NCI-H146 treated with DMSO at 0.1 percent for 48 hours (cell line): ENCODE results near the gene UBE2E1.
A peak's percentile ranks its signal among the peaks of the same experiment; 100 is the strongest.
"Not testable (repeated sequence)": the region's sequence is repeated elsewhere in the genome, so short reads cannot be mapped to it uniquely, and the experiment has no call there.

Experiments
- DNase-seq: peaks from one replicate; lab custom pipeline; 2025; ENCODE audit not compliant: unreplicated experiment; lab: John Stamatoyannopoulos, UW

Gene UBE2E1

DNA sequence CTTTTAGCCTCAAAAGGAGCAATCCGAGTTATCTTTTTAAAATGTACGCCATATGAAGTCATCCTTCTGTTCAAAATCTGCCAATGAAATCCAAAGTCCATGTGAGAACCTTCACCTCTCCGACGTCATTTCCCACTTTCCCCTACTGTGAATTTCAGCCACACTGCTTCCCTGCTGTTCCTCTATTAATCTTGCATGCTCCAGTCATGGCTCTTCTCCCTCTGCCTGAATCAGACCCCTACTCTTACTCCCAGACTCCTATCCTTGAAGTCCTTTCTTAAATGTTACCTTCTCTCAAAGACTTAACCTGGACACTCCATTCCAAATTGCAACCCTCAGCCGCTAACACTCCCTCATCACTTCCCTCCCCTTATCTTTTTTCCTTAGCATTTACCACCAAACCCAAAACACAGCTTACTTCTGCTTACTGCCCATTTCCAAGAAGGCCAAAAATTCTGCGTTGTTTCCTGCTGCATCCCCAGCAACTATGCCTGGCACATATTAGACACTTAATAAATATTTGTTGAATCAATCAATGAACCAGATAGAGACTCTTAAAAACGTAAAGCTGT is 109.9 kb downstream of the UBE2E1 start:
- DNase-seq, result peak; percentile 24

DNA sequence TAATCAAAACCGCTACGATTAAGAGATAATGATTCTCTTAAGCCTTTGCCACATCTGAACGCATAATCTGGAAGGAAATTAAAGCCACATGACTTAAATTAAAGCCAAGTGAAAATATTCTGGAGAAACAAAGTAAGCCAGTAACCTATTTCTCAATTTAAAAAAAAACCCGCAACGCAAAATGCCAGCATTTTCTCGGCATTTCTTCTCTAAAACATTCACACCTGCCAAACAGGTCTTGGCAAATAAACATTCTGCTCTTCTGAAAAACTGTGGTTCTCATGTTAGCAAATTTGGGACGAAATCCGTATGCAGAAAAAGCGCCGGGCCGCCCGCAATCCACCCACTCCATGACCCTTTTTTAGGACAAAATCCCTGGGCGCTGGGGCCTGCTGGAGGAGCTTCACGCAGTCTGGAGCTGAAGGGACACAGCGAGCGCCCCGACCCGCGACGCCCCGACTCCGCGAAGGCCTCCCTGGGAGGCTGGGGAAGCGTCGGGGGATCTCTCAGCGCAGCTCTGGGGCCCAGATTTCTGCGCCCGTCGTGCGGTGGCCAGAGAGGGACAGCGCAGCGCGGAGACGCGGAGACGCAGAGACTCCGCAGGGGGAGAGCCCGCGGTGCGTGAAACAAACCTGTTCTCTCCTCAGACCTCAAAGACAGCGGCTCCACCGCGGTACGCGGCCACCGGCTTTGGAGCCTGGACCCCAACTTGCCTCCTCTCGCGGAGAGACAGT is 110.6 kb downstream of the UBE2E1 start:
- DNase-seq, result no peak

DNA sequence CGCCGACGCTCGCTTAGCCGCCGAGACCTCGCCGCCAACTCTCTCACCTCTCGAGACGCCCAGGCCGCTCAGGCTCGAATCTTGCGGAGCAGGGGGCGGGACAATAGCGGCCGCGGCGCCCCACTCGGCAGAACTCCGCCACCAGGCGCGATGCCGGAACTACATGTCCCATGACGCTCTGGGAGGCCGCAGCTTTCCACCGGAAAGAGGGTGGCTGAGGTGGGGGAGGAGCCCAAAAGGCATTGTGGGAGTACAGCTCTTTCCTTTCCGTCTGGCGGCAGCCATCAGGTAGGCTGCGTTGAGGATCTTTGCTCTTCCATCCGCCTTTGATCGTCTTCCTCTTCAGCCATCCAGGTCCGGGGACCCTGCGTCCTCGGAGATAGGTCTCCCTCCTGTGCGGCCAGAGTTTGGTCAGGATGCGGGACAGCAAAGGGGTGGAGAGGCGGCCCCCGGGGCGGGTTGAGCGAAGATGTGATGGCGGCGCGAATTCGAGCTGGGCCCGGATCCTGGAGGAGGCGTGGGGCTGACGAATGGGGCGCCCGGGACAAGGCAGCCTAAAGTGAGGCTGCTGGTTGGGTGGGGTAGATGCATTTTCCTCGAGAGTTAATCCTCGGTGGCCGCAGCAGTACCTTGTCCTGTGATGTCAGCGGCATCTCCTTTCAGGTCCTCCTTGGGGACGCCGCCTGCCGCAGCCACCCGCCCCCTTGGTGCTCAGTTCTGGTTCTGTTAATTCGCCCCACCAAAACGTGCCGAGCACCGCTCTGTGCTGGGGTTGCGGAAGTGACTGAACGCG is 111.3 kb downstream of the UBE2E1 start, which contains the start of the genes NKIRAS1 and RPL15:
Gene NKIRAS1, minus strand, starts transcription at position 105 of the 793 bp plus-strand sequence. CDS start 6,086 bp downstream, outside the sequence.
Gene RPL15, plus strand, starts transcription at position 247 of the 793 bp plus-strand sequence. CDS start 728 bp downstream, outside the sequence.
- peak; percentile 81 for DNase-seq

DNA sequence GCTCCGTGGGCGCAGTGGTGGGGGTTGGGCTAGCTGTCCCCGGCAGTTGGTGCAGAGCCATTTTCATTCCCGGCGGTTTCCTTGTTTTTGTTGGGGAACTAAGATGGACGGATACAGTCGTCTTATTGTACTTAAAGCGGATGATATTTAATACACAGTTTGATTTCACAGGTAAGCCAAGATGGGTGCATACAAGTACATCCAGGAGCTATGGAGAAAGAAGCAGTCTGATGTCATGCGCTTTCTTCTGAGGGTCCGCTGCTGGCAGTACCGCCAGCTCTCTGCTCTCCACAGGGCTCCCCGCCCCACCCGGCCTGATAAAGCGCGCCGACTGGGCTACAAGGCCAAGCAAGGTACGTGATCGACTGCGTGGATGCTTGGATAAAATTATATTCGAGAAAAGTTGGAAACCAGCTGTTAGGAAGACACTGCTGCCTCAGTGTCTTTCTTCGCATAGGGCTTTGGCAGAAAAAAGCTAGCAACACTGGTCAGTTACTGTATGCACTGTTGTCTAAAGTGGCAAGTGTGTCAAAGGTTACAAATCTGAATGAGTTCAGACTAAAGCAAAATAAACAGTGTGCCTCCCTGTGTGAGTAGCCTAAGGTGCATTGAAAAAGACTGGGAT is 112.0 kb downstream of the UBE2E1 start:
- DNase-seq, result peak; percentile 24

DNA sequence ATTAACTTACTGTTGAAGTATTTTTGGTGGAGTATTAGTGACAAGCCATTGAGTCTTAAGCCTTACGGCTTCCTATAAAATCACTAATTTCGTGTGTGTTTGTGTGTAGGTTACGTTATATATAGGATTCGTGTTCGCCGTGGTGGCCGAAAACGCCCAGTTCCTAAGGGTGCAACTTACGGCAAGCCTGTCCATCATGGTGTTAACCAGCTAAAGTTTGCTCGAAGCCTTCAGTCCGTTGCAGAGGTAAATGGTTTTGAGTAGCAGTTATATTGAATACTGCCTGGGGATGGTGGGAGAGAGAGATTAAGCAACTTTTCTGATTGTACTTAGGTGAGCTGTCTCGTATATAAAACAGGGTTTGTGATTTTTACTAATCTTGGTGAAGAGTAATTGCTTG is 112.6 kb downstream of the UBE2E1 start:
- not testable (repeated sequence) for DNase-seq

DNA sequence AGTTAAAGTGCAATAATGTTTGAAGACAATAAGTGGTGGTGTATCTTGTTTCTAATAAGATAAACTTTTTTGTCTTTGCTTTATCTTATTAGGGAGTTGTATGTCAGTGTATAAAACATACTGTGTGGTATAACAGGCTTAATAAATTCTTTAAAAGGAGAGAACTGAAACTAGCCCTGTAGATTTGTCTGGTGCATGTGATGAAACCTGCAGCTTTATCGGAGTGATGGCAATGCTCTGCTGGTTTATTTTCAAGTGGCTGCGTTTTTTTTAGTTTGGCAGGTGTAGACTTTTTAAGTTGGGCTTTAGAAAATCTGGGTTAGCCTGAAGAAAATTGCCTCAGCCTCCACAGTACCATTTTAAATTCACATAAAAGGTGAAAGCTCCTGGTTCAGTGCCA is 113.9 kb downstream of the UBE2E1 start:
- DNase-seq, result no peak

DNA sequence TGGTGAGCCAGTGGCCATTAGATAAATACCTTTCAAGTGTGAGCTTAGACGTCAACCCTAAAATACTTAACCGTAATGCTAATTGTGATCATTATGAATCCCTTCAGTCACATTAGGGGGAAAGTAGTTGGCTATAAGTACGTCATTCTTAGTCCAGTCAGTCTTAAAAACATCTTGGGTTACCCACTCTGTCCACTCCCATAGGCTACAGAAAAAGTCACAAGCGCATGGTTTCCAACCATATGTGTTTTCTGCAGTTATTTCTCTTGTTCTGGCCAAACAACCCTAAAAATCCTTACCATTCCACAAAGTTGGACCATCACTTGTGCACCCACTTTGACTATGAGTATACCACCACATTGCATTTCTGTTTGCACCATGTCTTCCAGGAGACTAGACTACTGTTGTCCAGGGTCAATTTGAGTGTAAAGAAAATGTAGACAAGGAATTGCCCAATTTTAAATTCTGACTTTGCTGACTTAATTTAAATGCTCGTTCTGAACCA is 114.4 kb downstream of the UBE2E1 start:
- DNase-seq, result no peak

DNA sequence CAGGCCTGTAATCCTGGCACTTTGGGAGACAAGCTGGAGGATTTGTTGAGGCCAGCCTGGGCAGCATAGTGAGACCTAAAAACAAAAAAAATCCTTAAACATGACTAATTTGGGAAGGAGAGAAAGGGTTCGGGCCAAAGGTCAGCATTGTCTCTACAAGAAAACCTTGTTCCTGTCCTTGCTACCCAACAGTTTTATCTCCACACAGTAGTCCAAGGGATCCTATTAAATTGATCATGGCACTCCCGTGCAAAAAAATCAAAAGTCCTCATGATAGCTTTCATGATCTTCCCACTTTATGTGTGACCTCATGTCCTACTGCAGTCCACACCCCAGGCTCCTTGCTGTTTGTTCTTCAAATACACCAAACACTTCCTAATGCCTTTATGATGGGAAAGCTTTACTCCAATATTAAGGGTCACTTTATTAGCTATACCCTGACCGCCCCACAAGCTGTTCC is 115.3 kb downstream of the UBE2E1 start:
- no peak for DNase-seq

DNA sequence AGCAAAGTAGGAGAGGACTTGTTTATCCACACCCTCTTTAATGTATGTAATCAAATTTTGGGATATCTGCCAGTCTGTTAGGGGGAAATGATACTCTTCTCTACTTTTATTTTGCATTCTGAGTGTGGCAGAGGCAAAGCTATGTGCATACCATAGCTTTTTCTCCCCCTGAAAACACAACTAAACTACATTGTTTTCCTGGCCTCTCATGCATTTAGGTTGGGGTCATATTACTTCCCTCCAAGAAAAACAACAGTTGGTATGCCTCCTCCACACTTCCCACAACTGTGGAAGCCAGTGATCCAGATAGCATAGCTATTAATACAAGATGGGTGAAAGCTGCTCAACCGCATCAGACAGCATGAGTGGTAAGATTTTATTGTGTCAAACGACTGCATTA is 118.0 kb downstream of the UBE2E1 start:
- DNase-seq, result no peak

DNA sequence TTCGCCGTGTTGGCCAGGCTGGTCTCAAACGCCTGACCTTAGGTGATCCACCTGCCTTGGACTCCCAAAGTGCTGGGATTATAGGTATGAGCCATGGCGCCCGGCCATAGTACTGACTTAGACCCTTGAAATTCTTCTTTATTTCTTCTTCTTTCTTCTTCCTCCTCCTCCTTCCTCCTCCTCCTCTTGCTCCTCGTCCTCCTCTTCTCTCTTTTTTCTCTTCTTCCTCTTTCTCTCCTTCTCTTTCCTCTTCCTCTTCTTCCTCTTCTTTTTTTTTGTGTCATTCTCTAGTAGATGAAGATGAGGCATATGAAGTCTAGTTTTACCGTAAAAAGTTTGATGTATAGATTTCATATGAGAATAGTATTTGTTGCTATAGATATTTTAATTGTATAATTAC is 120.5 kb downstream of the UBE2E1 start:
- DNase-seq, result no peak

DNA sequence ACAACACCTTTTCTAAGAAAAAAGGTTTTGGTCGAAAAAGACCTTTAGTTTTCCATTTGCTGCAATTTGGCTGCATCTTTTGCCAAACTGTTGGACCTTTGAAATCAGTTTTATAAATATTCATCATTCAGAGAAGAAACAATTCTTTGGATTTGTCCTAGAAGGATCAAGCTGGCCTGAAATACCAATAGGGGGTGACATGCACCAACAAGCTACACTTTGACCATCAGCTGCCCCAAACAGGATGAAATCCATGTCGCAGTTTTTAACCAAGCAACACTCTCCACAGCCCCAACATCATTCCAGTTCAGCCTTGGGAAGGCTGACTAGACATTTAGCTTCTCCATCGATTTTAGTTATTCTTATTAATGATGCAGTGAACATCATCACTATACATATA is 121.0 kb downstream of the UBE2E1 start:
- DNase-seq, result no peak

DNA sequence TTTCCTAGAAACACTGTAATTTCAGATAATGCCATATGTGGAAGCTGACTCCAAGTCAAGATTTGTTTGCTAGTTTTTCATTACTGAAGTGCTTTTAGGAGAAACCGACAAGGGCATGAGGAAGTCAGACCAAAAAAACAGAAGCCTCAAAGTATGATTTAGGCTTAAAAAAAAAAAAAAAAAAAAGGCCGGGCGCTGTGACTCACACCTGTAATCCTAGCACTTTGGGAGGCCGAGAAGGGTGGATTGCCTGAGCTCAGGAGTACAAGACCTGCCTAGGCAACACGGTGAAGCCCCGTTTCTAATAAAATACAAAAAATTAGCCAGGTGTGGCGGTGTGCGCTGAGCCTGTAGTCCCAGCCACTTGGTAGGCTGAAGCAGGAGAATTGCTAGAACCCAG is 122.8 kb downstream of the UBE2E1 start:
- no peak for DNase-seq

DNA sequence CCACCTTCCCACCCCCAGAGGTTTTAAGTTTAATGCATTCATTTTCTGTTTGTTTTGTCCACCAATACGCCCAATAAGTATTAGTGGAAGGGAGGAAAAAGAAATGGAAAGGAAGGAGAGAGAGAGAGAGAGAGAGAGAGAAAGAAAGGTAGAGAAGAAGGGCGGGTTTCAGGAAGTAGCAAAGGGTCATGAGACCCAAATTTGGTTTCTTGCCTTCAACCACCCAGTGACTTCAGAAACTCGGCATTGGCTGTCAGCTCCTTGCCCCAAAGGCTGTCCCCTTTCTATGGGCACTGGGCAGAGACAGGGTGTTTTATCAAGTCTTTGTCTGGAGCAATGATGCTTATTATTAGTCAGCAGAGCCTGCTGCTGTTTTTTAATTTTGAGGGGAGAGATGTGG is 125.8 kb downstream of the UBE2E1 start:
- DNase-seq, result no peak

DNA sequence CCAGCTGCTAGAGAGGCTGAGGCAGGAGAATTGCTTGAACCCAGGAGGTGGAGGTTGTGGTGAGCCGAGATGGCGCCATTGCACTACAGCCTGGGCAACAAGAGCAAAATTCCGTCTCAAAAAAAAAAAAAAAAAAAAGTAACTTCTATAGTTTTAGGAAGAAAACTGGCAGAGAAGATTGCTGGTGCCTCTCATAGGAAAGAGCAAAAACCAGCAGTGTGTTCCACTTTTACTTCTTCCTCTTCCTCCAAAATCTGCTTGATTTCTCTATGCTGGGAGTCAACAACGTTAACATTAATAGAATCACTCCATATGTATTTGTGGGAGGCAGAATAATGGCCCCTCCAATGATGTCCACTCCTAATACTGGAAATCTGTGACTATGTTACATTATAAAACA is 126.8 kb downstream of the UBE2E1 start:
- no peak for DNase-seq

DNA sequence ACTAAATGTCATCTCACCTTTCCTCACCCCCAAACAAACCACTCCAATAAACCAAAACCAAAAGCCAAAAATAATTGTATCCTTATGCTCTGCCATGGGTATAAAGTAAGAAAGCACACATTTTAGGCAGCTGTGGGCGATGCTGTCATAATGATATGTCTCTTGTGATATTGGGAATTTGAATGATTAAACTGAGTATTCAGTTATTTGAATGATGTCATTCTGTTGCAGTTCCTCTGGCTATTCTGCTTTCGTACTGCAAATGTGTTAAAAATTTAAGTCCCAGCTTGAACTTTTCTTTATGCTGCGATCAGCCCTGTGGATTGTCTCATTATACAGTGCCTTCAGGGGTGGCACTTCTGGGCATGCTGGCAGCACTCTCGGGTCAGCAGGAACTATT is 128.5 kb downstream of the UBE2E1 start:
- no peak for DNase-seq

DNA sequence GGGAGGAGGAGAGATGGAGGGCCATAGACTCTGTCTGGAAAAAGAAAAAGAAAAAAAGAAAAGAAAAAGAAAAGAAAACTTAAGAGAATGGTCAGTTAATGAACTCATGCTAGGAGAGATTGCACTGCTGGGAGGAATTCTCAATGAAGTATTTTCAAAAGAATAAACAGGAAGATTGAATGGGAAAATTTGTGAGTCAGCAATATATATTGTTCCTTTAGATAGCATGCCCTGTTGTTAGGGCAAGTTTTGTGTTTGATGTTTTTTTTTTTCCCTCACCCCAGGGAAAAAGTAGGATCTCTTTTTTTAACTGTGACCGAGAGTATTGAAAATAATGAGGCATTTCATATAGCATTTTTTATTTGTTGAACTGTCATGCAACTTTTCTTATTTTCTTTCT is 131.5 kb downstream of the UBE2E1 start:
- no peak for DNase-seq

DNA sequence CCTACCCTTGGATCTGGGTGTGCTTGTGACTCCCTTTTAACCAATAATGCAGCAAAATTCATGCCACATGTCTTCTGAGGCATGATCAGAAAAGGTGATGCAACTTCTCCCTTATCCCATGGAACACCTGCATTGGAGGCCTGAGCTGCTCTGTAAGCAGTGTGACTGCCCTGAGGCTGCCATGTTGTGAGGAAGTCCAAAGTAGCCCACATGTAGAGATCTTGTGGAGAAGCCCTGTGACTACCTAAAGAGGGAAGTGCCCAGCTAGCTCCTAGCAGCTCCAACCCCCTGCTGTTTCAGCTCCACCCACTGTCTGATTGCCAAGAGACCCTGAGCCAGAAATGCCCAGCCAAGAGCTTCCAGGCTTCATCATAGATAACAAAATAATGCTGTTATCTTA is 132.9 kb downstream of the UBE2E1 start:
- no peak for DNase-seq

DNA sequence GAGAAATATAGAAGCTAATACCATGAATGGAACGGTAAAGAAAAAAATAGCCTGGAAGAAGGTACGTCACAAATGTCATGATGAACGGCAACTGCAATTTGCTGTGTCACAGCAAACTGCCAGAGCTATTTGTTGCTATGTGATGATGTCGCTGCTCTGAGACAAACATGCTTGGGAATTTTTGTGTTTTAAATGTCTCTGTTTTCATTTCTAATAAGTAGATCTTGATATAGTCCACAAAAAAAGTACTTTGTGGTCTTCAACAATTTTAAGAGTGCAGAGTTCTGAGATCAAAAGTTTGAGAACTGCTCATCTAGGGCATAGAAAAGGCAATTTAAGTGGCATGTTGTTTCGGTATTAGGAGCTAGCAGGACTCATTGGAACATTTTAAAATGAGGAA is 135.0 kb downstream of the UBE2E1 start:
- DNase-seq, result no peak
